ENCODE results near the gene DSCAM.
A peak's percentile ranks its signal among the peaks of the same experiment; 100 is the strongest.

The DSCAM gene

DNA sequence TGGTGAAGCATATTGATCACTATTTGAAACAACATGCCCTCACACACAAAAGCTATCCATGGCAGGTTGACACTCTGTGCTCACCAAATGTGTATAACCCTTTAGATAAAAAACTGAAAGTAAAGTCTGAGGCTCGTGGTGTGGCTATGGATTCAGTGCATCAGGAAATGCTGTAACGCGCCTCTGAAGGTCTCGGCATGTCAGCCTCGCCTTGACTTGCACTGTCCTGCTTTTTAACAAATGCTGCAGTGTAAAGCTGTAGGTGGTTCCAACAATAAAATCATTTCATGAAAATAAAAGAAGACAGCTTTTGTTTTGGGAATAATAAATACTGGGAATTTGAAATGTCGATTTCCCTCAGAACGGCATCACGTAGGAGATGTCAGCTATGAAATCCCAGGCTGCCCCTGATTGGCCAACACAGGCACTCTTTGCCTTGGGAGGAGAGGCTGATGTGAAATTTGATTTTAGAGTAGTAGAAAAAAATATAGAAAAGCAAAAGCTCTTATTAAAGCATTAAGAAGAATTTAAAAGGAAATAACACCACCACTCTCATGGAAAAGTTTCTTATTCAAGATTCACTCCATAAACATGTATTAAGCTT is 168.2 kb downstream of the DSCAM start:
- TF ChIP-seq, protein P1, sequence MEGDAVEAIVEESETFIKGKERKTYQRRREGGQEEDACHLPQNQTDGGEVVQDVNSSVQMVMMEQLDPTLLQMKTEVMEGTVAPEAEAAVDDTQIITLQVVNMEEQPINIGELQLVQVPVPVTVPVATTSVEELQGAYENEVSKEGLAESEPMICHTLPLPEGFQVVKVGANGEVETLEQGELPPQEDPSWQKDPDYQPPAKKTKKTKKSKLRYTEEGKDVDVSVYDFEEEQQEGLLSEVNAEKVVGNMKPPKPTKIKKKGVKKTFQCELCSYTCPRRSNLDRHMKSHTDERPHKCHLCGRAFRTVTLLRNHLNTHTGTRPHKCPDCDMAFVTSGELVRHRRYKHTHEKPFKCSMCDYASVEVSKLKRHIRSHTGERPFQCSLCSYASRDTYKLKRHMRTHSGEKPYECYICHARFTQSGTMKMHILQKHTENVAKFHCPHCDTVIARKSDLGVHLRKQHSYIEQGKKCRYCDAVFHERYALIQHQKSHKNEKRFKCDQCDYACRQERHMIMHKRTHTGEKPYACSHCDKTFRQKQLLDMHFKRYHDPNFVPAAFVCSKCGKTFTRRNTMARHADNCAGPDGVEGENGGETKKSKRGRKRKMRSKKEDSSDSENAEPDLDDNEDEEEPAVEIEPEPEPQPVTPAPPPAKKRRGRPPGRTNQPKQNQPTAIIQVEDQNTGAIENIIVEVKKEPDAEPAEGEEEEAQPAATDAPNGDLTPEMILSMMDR (IDR thresholded peaks at IDR 0.05; ENCODE audit: low read depth, low read length, missing control alignments), result no peak
- Histone ChIP-seq H3K4me3 (ENCODE audit: low read depth, low read length) (peak overlapping the region; percentile 6), H3K27me3 (replicated peaks) (no peaks in the 10 kb centered on the region), H3K36me3 (replicated peaks) (no peaks in the 10 kb centered on the region), H3K27ac (no peak overlapping the region)
- in situ Hi-C loops (cut with HindIII; ENCODE audit: low pct_ligation_motif_present, low sequenced_read_pairs), result no loop called here
- no peak for DNase-seq

- Histone ChIP-seq H3K36me3 (replicated peaks) (no peaks in the 10 kb centered on the region), H3K27me3 (replicated peaks) (no peaks in the 10 kb centered on the region), H3K27ac (no peak overlapping the region), H3K4me3 (ENCODE audit: low read depth, low read length) (no peak overlapping the region)
- TF ChIP-seq, protein P1 (IDR thresholded peaks at IDR 0.05; ENCODE audit: low read depth, low read length, missing control alignments), result no peak
- in situ Hi-C loops (cut with HindIII; ENCODE audit: low pct_ligation_motif_present, low sequenced_read_pairs), result no loop called here
- no peak for DNase-seq
Measured at GRCh38 chr21:40675017-40675416, 171.9 kb downstream of the DSCAM start.

GRCh38 chr21:40672602-40673001 is 174.4 kb downstream of the DSCAM start:
- no peak for DNase-seq
- Histone ChIP-seq H3K27me3 (replicated peaks) (no peaks in the 10 kb centered on the region), H3K27ac (no peak overlapping the region), H3K4me3 (ENCODE audit: low read depth, low read length) (no peak overlapping the region), H3K36me3 (replicated peaks) (no peaks in the 10 kb centered on the region)
- TF ChIP-seq, protein P1 (IDR thresholded peaks at IDR 0.05; ENCODE audit: low read depth, low read length, missing control alignments), result no peak
- in situ Hi-C loops (cut with HindIII; ENCODE audit: low pct_ligation_motif_present, low sequenced_read_pairs), result no loop called here

DNA sequence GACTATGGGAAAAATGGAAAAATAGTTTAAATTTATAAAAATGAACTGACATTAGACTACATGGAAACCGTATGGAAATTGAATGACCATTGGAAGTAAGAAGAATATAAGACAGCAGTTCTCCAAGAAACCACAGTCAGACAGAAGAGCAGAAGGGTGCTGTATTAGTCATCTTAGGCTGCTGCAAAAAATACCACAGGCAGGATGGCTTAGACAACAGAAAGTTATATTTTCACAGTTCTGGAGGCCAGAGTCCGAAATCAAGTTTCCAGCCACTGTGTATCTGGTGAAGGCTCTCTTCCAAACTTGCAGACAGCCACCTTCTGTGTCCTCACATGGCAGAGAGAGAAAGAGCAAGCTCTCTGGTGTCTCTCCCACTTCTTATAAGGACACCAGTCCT is 175.2 kb downstream of the DSCAM start:
- no peak overlapping the region for H3K4me3 ChIP-seq (ENCODE audit: low read depth, low read length)
- H3K27ac ChIP-seq, result no peak overlapping the region
- DNase-seq, result no peak
- no peaks in the 10 kb centered on the region for H3K36me3 ChIP-seq (replicated peaks)
- in situ Hi-C loops (cut with HindIII; ENCODE audit: low pct_ligation_motif_present, low sequenced_read_pairs), result no loop called here
- TF ChIP-seq, protein P1 (IDR thresholded peaks at IDR 0.05; ENCODE audit: low read depth, low read length, missing control alignments), result no peak
- H3K27me3 ChIP-seq (replicated peaks), result no peaks in the 10 kb centered on the region

DNA sequence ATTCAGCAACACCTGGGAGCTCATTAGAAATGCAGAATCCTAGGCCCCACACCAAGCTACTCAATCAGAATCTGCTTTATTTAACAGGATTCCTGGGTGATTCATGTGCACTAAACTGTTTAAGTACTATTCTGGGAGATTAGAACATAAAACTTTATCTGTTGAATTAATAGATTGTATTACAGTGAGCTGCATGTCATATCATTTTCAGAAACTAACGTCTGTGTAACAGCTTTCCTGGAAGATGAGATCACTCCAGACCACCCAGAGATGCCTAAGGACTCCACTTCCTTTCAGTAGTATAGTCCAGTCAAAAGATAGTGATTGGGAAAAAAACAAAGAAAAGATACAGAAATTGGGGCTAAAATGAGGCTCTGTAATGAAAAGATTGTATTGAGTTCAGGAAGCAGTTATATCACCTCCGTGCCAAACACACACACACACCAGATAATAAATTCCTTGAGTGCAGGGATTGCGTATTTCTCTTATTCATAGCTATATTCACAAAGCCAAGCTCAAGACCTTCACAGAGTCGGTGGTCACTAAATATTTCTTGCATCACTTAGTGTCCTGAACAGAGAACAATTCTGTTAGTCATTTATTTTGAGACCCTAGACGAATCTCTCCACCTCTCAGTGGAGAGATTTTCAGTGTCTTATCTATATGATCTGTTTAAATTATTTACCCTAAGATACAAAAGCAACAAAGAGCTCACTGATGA is 178.2 kb downstream of the DSCAM start:
- no peak for DNase-seq
- H3K27me3 ChIP-seq (replicated peaks), result no peaks in the 10 kb centered on the region
- H3K36me3 ChIP-seq (replicated peaks), result no peaks in the 10 kb centered on the region
- no peak overlapping the region for H3K27ac ChIP-seq
- TF ChIP-seq, protein P1 (IDR thresholded peaks at IDR 0.05; ENCODE audit: low read depth, low read length, missing control alignments), result no peak
- H3K4me3 ChIP-seq (ENCODE audit: low read depth, low read length), result no peak overlapping the region
- in situ Hi-C loops (cut with HindIII; ENCODE audit: low pct_ligation_motif_present, low sequenced_read_pairs), result no loop called here
